Duodenal mucosa (tissue), 2 donors: ENCODE measurements around the gene CHST2.
"Not testable (repeated sequence)": the region's sequence is repeated elsewhere in the genome, so short reads cannot be mapped to it uniquely, and the experiment has no call there.

Source experiments
- H3K27ac ChIP-seq: one replicate; pipeline ENCODE4 v1.7.0; 2013; ENCODE audit warnings: low read depth, low read length
- H3K27me3 ChIP-seq, 2 donors: one replicate each; pipeline ENCODE4 v1.7.0; 2013; ENCODE audit warnings: low read length in 2 of 2, control low read depth in 1 of 2; ENCODE audit not compliant: insufficient read depth in 2 of 2, control insufficient read depth in 1 of 2
- H3K36me3 ChIP-seq, 2 donors: one replicate each; pipeline ENCODE4 v1.7.0; 2013; ENCODE audit warnings: low read length in 2 of 2, control low read depth in 1 of 2; ENCODE audit not compliant: insufficient read depth in 2 of 2, control insufficient read depth in 1 of 2
- H3K4me1 ChIP-seq, 2 donors: one replicate each; pipeline ENCODE4 v1.7.0; 2013; ENCODE audit warnings: low read length in 2 of 2, control low read depth in 1 of 2; ENCODE audit not compliant: insufficient read depth in 2 of 2, control insufficient read depth in 1 of 2
- H3K4me3 ChIP-seq, 2 donors: one replicate each; pipeline ENCODE4 v1.7.0; 2013; ENCODE audit warnings: low read length in 2 of 2, low read depth in 1 of 2
- H3K9ac ChIP-seq, 2 donors: one replicate each; pipeline ENCODE4 v1.7.0; 2013; ENCODE audit warnings: low read length in 2 of 2, low read depth in 1 of 2
- H3K9me3 ChIP-seq, 2 donors: one replicate each; pipeline ENCODE4 v1.7.0; 2013; ENCODE audit warnings: low read length in 2 of 2, control low read depth in 1 of 2; ENCODE audit not compliant: control insufficient read depth in 1 of 2

Gene CHST2

GRCh38 chr3:143165211-143165610 is 45.6 kb downstream of the CHST2 start:
- no peak overlapping the region for H3K27ac ChIP-seq
- no peak overlapping the region for H3K9ac ChIP-seq
- H3K27me3 ChIP-seq: no peaks in the 10 kb centered on the region
- H3K9me3 ChIP-seq: no peaks in the 10 kb centered on the region
- peaks cover 2 to 8% of the 10 kb centered on the region in 2 donors for H3K4me1 ChIP-seq
- H3K4me3 ChIP-seq: no peak overlapping the region
- H3K36me3 ChIP-seq: no peaks in the 10 kb centered on the region

DNA sequence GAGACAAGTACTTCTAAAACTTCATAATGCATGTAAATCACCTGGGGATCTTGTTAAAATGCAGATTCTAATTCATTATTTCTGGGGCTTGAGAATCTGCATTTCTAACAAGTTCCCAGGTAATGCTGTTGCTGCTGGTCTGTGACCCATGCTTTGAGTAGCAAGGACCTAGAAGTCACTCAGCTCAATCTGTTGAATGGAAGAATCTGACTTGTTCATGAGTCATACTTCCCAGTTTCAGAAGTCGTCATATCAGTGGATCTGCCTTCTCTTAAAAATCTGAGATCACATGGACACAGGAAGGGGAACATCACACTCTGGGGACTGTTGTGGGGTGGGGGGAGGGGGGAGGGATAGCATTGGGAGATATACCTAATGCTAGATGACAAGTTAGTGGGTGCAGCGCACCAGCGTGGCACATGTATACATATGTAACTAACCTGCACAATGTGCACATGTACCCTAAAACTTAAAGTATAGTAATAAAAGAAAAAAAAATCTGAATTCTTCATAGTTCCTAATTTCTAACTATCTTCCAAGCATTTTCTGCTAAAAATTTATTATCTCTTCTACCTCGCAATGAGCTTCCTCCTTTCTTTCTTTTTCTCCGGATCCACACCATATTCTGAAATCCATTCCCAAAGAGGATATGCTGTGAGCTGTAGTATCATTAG is 46.2 kb downstream of the CHST2 start:
- peaks cover 7 to 12% of the 10 kb centered on the region in 2 donors for H3K4me1 ChIP-seq
- not testable (repeated sequence) for H3K27me3 ChIP-seq, H3K9ac ChIP-seq, H3K9me3 ChIP-seq, H3K36me3 ChIP-seq, H3K4me3 ChIP-seq, H3K27ac ChIP-seq

DNA sequence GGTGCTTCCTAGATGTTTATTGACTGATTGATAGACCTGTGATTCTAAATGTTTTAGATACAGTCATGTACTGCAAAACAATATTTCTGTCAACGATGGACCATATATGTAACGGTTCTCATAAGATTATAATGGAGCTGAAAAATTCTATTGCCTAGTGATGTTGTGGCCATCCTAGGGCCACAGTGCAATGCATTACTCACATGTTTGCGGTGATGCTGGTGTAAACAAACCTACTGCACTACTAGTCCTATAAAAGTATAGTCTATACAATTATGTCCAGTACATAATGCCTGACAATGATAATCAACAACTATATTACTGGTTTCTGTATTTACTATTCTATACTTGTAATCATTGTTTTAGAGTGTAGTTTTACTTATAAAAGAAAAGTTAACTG is 46.8 kb downstream of the CHST2 start:
- Histone ChIP-seq H3K36me3 (no peaks in the 10 kb centered on the region), H3K9ac (no peak overlapping the region), H3K4me1 (peaks cover 10 to 12% of the 10 kb centered on the region in 2 donors), H3K27me3 (no peaks in the 10 kb centered on the region), H3K4me3 (no peak overlapping the region), H3K27ac (no peak overlapping the region), H3K9me3 (no peaks in the 10 kb centered on the region)

- Histone ChIP-seq H3K36me3 (no peaks in the 10 kb centered on the region), H3K4me1 (peaks cover 10 to 12% of the 10 kb centered on the region in 2 donors), H3K9ac (no peak overlapping the region), H3K27ac (no peak overlapping the region), H3K9me3 (no peaks in the 10 kb centered on the region), H3K27me3 (no peaks in the 10 kb centered on the region), H3K4me3 (no peak overlapping the region)
Measured at GRCh38 chr3:143167969-143168854, 48.6 kb downstream of the CHST2 start.

DNA sequence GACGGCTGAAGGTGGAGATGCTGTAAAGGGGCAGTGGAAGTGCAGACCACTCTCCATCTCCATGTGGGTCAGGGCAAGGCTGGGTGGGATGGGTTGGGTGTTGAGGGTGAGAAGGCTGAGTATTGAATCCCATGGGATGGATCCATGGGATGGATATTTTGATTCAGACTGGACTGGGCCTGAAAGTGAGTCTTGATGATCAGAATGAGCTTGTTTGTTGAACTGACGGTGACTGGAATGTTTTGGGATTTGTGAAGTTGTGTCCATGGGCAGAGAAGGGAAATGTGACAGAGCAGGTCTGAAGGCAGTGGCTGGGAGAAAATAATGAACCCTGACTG is 49.3 kb downstream of the CHST2 start:
- H3K27me3 ChIP-seq: no peaks in the 10 kb centered on the region
- no peak overlapping the region for H3K9ac ChIP-seq
- H3K27ac ChIP-seq: no peak overlapping the region
- peaks cover 10 to 12% of the 10 kb centered on the region in 2 donors for H3K4me1 ChIP-seq
- no peaks in the 10 kb centered on the region for H3K9me3 ChIP-seq
- no peak overlapping the region for H3K4me3 ChIP-seq
- no peaks in the 10 kb centered on the region for H3K36me3 ChIP-seq

DNA sequence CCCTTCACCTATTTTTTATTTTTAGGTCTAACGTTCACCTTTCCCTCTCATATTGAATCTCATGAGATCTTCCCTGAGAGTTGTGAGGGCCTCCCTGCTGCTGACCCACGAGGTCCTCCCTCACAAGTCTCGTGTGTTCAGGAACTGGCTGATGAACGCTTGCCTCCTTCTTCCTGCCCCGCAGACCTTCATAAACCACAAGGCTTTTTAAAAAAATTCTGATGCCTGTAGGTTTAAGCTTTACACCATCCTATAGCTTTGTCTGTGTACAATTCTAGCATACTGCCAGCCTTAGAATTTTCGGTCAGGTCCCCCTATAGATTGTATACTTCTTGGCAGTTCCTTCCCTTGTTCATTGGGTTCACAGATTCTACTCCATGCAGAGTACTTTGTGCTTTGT is 50.5 kb downstream of the CHST2 start:
- H3K27ac ChIP-seq: no peak overlapping the region
- no peaks in the 10 kb centered on the region for H3K27me3 ChIP-seq
- no peak overlapping the region for H3K9ac ChIP-seq
- no peaks in the 10 kb centered on the region for H3K9me3 ChIP-seq
- H3K4me1 ChIP-seq: peaks cover 10 to 12% of the 10 kb centered on the region in 2 donors
- H3K36me3 ChIP-seq: no peaks in the 10 kb centered on the region
- H3K4me3 ChIP-seq: no peak overlapping the region

GRCh38 chr3:143170676-143171075 is 51.1 kb downstream of the CHST2 start:
- no peak overlapping the region for H3K9ac ChIP-seq
- H3K36me3 ChIP-seq: no peaks in the 10 kb centered on the region
- H3K27ac ChIP-seq: peak overlapping the region; percentile 34
- peaks cover 7 to 8% of the 10 kb centered on the region in 2 donors for H3K4me1 ChIP-seq
- no peaks in the 10 kb centered on the region for H3K27me3 ChIP-seq
- no peaks in the 10 kb centered on the region for H3K9me3 ChIP-seq
- no peak overlapping the region for H3K4me3 ChIP-seq

GRCh38 chr3:143171141-143171980 is 51.8 kb downstream of the CHST2 start:
- Histone ChIP-seq H3K36me3 (no peaks in the 10 kb centered on the region), H3K4me3 (no peak overlapping the region), H3K27ac (no peak overlapping the region), H3K9ac (no peak overlapping the region), H3K27me3 (no peaks in the 10 kb centered on the region), H3K9me3 (no peaks in the 10 kb centered on the region), H3K4me1 (peaks cover 7 to 8% of the 10 kb centered on the region in 2 donors)

GRCh38 chr3:143172062-143172794 is 52.7 kb downstream of the CHST2 start:
- peaks cover 7 to 8% of the 10 kb centered on the region in 2 donors for H3K4me1 ChIP-seq
- no peak overlapping the region for H3K9ac ChIP-seq
- H3K9me3 ChIP-seq: no peaks in the 10 kb centered on the region
- no peaks in the 10 kb centered on the region for H3K36me3 ChIP-seq
- H3K27me3 ChIP-seq: no peaks in the 10 kb centered on the region
- H3K4me3 ChIP-seq: no peak overlapping the region
- H3K27ac ChIP-seq: no peak overlapping the region
